HL-60 (cell line): ENCODE measurements around the gene MOB3B.

Experiments
- DNase-seq, 2 experiments: peaks; one replicate each; pipeline ENCODE4 v3.0.0-alpha.2; 2010 to 2020; ENCODE audit warnings: low read depth in 1 of 2, low spot score in 1 of 2
- H3K27ac ChIP-seq: fragments of 250-450 bp; sonication (Bioruptor Pico); replicated peaks from 2 replicates; pipeline ENCODE4 v1.5.1; 2020; ENCODE audit warnings: mild to moderate bottlenecking, moderate library complexity
- H3K27me3 ChIP-seq: fragments of 250-450 bp; sonication (Bioruptor Pico); 2 replicates; pipeline ENCODE4 v1.5.1; 2021; ENCODE audit warnings: mild to moderate bottlenecking, moderate library complexity; ENCODE audit not compliant: insufficient read depth, poor library complexity, severe bottlenecking
- H3K4me3 ChIP-seq: replicated peaks from 2 replicates; pipeline ENCODE4 v1.5.1; 2011; ENCODE audit warnings: mild to moderate bottlenecking, control low read depth, low read length; ENCODE audit not compliant: insufficient read depth
- GABPA ChIP-seq: IDR thresholded peaks from 2 replicates; pipeline ENCODE4 v1.6.1; 2012; ENCODE audit warnings: low read depth
- POLR2AphosphoS5 ChIP-seq: IDR thresholded peaks from 2 replicates; pipeline ENCODE4 v1.6.1; 2012; ENCODE audit warnings: low read depth
- SPI1 ChIP-seq: IDR thresholded peaks from 2 replicates; pipeline ENCODE4 v1.6.1; 2012; ENCODE audit warnings: low read depth, mild to moderate bottlenecking, borderline replicate concordance
- TF ChIP-seq, protein P1 (sequence below): IDR thresholded peaks from 2 replicates; pipeline ENCODE4 v1.6.1; 2012; ENCODE audit warnings: low read depth; ENCODE audit not compliant: insufficient replicate concordance
- TF ChIP-seq, protein P2 (sequence below): IDR thresholded peaks from one replicate; pipeline ENCODE4 v1.5.1; 2011; ENCODE audit warnings: low read length, control low read depth, inconsistent platforms; ENCODE audit not compliant: insufficient read depth

Gene MOB3B

DNA sequence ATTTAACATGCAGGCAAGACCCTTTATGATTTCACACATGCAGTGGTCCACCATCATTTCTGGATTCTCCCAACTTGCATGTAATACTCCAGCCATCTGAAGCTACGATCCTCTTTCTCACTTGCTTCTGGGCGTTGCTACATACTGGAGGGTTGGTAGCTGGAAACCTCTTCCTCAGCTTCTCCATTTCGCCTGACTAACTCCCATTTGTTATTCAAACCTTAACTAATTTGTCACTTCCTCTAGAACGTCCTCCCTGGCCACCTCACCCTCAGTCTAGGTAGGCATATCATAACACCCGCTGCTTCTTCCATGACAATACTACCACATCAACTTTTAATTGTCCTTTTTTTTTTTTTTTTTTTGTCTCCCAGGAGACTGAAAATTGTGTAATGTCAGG, 160.0 kb downstream of the MOB3B start:
- Histone ChIP-seq H3K27ac (no peak overlapping the region), H3K4me3 (no peak overlapping the region), H3K27me3 (no peaks in the 10 kb centered on the region)
- no peak for TF ChIP-seq GABPA
- TF ChIP-seq POLR2AphosphoS5: no peak
- no peak for TF ChIP-seq SPI1
- TF ChIP-seq, protein P1, sequence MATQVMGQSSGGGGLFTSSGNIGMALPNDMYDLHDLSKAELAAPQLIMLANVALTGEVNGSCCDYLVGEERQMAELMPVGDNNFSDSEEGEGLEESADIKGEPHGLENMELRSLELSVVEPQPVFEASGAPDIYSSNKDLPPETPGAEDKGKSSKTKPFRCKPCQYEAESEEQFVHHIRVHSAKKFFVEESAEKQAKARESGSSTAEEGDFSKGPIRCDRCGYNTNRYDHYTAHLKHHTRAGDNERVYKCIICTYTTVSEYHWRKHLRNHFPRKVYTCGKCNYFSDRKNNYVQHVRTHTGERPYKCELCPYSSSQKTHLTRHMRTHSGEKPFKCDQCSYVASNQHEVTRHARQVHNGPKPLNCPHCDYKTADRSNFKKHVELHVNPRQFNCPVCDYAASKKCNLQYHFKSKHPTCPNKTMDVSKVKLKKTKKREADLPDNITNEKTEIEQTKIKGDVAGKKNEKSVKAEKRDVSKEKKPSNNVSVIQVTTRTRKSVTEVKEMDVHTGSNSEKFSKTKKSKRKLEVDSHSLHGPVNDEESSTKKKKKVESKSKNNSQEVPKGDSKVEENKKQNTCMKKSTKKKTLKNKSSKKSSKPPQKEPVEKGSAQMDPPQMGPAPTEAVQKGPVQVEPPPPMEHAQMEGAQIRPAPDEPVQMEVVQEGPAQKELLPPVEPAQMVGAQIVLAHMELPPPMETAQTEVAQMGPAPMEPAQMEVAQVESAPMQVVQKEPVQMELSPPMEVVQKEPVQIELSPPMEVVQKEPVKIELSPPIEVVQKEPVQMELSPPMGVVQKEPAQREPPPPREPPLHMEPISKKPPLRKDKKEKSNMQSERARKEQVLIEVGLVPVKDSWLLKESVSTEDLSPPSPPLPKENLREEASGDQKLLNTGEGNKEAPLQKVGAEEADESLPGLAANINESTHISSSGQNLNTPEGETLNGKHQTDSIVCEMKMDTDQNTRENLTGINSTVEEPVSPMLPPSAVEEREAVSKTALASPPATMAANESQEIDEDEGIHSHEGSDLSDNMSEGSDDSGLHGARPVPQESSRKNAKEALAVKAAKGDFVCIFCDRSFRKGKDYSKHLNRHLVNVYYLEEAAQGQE: no peak
- TF ChIP-seq, protein P2, sequence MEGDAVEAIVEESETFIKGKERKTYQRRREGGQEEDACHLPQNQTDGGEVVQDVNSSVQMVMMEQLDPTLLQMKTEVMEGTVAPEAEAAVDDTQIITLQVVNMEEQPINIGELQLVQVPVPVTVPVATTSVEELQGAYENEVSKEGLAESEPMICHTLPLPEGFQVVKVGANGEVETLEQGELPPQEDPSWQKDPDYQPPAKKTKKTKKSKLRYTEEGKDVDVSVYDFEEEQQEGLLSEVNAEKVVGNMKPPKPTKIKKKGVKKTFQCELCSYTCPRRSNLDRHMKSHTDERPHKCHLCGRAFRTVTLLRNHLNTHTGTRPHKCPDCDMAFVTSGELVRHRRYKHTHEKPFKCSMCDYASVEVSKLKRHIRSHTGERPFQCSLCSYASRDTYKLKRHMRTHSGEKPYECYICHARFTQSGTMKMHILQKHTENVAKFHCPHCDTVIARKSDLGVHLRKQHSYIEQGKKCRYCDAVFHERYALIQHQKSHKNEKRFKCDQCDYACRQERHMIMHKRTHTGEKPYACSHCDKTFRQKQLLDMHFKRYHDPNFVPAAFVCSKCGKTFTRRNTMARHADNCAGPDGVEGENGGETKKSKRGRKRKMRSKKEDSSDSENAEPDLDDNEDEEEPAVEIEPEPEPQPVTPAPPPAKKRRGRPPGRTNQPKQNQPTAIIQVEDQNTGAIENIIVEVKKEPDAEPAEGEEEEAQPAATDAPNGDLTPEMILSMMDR: no peak
- DNase-seq: no peak

DNA sequence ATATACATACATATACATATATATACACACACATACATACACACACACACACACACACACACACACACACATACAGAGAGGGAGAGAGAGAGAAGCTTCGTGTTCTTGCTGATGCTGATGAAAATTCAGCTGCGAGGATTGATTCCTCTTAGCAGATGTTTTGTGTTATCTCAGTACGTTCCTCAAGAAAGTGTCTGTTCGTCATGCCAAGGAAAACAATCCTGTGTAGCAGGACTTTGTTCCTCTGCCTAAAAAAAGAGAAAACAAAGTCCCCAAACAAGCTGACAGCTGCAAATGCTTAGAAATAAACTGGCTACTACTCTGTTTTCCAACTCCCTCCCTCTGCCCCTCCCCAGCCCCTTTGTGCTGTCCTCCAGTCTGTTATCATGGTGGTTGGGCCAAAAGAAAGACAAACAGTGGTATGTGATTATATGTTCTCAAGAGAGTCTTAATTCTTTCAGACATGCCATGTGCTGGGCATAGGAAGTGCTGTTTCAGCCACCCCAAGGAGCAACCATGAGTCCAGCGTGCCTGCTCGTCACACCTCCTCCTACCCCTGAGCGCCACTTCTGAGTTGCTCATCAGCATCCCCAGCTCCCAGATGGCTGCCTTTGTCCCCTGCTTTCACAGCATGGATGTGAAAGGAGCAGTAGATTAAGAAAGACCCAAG, 161.2 kb downstream of the MOB3B start:
- TF ChIP-seq SPI1 (no peak), GABPA (no peak), POLR2AphosphoS5 (no peak)
- TF ChIP-seq, protein P1: no peak
- TF ChIP-seq, protein P2: no peak
- Histone ChIP-seq H3K27ac (no peak overlapping the region), H3K27me3 (no peaks in the 10 kb centered on the region), H3K4me3 (no peak overlapping the region)
- DNase-seq: no peak

DNA sequence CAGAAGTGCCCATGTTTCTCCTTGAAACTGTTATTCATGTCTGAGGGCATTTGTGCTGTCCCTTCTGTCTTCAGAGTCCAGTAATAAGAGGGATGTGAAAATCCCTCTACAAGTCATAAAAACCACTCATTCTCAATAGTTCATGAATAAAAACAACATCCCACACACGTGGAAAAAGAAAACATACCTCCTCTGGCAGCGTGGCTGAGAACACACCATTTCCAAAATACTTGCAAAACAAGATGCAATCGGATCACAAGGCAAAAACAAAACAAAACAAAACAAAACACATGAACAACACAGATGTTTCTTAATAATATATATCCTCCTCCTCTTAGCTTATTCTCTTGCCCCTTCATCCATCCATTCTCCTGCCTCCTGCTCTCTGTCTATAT, 161.7 kb downstream of the MOB3B start:
- TF ChIP-seq, protein P2: no peak
- TF ChIP-seq, protein P1: no peak
- no peak for TF ChIP-seq GABPA
- TF ChIP-seq POLR2AphosphoS5: no peak
- TF ChIP-seq SPI1: no peak
- H3K27ac ChIP-seq: no peak overlapping the region
- no peak overlapping the region for H3K4me3 ChIP-seq
- no peaks in the 10 kb centered on the region for H3K27me3 ChIP-seq
- DNase-seq: no peak
